NCI-H2196 treated with DMSO at 0.1 percent for 48 hours (cell line): ENCODE data around the gene SCARF2.
"Not testable (repeated sequence)": the region's sequence is repeated elsewhere in the genome, so short reads cannot be mapped to it uniquely, and the experiment has no call there.

Source experiments
- DNase-seq: peaks from one replicate; lab custom pipeline; 2025; ENCODE audit not compliant: unreplicated experiment; lab: John Stamatoyannopoulos, UW

SCARF2 gene

DNA sequence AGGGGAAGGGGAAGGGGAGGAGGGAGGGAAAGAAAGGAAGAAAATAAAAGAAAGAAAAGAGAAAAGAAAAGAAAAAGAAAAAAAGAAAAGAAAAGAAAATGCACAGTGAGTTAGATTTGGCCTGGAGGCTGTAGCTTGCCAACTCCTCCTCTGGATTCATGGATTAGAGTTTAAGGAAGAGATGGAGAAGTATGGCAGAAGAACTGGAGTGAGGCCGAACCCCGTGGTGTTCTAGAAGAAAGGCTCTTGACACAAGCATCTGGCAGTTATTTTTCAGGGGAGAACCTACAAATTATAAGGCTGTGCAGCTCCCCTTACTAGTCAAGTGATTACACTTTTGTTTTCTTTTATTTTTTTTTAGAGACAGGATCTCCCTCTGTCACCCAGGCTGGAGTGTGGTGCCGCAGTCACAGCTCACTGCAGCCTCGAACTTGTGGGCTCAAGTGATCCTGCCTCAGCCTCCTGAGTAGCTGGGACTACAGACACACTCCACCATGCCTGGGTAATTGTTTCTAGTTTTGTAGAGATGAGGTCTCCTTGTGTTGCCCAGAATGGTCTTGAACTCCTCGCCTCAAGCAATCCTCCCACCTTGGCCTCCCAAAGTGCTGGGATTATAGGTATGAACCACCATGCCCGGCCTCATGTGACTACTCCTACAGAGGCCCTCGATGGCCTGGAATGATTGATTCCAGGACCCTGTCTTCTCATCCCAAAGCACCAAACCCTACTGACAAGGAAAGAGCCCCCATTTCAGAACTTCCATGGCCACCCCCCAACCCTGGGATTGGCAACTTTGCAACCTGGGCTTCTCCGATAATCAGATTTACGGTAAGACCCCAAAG, 24.2 kb downstream of the SCARF2 start:
- no peak for DNase-seq

DNA sequence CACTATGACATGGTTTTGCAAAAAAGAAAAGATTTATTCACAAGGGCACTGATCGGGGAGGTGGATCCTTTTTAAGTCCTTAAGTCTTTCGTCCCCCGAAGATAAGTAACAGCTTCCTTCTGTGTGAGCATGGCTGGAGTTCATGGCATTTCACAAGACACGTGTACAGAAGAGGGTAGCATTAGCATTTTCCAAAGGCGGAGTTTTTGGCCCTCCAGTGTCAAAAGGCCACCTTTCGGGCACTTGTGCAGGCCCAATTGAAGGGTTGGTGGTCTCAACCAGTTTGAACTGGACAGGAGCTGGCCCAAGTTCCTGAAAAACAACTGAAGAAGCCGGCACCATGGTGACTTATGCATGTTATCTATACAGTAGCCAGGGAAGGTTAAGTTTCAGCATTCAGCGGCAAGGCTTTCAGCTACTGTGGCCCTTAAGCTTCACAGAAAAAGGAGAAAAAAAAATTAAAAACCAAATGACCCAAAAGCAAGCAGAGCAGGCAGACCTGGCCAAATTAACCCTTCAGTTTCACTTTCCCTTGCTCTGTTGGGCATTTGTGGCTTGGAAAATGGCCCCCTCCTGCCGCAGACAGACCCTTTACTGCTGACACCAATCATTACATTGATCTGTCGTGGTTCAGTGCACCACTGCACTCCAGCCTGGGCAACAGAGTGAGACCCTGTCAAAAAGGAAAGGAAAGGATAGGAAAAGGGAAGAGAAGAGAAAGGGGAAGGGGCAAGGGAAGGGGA, 25.0 kb downstream of the SCARF2 start:
- DNase-seq = no peak

DNA sequence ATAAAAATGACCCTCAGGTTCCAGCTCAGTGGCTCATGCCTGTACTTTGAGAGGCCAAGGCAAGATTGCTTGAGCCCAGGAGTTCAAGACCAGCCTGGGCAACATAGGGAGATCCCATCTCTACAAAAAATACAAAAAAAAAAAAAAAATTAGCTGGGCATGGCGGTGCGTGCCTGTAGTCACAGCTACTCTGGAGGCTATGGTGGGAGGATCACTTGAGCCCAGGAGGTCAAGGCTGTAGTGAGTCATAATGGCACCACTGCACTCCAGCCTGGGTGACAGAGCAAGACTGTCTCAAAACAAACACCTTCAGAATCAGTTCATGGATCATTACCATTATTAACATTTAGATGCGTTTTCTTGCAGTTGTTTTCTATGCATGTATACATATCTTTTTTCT, 28.2 kb downstream of the SCARF2 start:
- not testable (repeated sequence) for DNase-seq

DNA sequence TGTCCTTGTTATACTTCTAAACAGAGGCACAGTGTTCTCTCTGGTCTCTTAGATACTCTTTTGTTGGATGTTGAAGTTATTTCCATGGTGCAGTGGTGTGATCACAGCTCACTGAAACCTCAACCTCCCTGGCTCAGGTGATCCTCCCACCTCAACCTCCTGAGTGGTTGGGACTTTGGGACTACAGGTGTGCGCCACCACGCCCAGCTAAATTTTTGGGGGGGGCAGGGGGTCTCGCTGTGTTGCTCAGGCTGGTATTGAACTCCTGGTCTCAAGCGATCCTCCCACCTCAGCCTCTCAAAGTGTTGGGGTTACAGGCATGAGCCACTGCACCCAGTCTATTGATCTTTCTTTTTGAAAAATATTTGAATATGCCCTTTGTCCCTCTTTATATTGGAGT, 28.7 kb downstream of the SCARF2 start:
- no peak for DNase-seq

DNA sequence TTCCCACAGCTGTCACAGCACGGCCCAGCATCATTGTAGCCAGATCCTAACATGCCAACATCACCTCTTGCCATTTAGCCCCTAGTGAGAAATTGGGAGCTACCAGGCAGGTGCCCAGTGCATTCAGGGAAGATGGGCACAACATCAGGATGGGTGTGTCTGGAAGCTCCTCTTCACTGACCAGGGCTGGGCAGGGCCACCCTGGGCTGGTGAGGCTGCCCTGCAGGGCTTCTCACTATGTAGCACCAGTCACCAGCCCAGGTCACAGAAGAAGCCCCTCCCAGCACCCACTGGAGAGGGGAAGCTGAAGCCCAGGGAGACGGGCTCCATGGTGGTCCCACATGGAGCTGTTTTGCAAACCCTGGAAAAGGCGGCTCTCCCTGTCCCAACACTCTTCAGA, 29.8 kb downstream of the SCARF2 start:
- no peak for DNase-seq

DNA sequence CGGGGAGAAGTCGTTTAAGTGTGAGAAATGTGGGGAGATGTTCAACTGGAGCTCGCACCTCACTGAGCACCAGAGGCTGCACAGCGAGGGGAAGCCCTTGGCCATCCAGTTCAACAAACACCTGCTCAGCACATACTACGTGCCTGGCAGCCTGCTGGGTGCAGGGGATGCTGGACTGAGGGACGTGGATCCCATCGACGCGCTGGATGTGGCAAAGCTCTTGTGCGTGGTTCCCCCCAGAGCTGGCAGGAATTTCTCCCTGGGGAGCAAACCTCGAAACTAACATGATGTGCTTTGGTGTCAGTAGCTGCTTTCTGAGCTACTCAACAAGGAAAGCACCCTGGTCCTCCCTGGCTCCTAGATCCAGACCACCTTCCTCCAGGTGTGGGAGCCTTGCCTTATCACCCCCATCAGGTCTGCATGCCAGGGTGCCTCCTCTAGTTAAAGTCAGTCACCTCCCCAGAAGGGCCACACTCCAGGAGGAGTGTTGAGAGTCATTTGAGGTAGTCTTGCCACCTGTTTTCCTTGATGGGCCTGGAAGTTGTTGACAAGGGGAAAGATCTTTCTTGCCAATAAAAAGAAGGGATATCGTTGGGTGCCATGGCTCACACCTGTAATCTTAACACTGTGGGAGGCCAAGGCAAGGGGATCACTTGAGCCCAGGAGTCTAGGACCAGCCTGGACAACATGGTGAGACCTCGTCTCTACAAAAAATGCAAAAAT, 30.8 kb downstream of the SCARF2 start:
- no peak for DNase-seq

DNA sequence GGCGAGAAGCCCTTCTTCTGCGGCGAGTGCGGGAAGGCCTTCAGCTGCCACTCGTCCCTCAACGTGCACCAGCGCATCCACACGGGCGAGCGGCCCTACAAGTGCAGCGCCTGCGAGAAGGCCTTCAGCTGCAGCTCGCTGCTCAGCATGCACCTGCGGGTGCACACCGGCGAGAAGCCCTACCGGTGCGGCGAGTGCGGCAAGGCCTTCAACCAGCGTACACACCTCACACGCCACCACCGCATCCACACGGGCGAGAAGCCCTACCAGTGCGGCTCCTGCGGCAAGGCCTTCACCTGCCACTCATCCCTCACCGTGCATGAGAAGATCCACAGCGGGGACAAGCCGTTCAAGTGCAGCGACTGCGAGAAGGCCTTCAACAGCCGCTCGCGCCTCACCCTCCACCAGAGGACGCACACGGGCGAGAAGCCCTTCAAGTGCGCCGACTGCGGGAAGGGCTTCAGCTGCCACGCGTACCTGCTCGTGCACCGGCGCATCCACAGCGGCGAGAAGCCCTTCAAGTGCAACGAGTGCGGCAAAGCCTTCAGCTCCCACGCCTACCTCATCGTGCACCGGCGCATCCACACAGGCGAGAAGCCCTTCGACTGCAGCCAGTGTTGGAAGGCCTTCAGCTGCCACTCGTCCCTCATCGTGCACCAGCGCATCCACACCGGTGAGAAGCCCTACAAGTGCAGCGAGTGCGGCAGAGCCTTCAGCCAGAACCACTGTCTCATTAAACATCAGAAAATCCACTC, 31.5 kb downstream of the SCARF2 start:
- no peak for DNase-seq

DNA sequence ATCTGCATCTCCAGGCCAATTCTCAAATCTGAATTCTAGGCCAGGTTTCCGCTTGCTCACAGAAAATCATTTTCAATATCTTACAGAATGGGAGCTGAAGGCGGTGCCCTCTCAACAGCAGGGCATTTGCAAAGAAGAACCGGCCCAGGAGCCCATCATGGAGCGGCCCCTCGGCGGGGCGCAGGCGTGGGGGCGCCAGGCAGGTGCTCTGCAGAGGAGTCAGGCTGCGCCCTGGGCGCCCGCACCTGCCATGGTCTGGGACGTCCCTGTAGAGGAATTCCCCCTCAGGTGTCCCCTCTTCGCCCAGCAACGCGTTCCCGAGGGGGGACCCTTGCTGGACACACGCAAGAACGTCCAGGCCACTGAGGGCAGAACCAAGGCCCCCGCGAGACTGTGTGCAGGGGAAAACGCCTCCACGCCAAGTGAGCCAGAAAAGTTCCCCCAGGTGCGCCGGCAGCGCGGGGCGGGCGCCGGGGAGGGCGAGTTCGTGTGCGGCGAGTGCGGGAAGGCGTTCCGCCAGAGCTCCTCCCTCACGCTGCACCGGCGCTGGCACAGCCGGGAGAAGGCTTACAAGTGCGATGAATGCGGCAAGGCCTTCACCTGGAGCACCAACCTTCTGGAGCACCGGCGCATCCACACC, 32.2 kb downstream of the SCARF2 start:
- no peak for DNase-seq

DNA sequence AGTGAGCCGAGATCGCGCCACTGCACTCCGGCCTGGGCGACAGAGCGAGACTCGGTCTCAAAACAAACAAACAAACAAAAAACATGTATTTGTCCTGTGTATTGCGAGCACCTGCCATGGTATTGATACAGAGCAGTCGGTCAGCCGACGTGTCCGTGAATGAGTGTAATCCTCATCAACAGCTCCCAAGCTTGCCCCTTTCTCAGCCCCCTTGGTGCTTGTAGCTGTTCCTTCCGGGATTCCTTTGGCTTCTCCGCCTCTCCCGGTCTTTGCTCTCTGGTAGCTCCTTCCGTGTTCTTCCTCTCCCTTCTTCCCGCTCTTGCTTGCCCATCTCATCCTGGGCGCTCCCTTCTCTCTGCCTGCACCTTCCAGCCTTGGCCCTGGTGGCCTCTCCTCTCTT, 32.7 kb downstream of the SCARF2 start:
- DNase-seq = no peak

DNA sequence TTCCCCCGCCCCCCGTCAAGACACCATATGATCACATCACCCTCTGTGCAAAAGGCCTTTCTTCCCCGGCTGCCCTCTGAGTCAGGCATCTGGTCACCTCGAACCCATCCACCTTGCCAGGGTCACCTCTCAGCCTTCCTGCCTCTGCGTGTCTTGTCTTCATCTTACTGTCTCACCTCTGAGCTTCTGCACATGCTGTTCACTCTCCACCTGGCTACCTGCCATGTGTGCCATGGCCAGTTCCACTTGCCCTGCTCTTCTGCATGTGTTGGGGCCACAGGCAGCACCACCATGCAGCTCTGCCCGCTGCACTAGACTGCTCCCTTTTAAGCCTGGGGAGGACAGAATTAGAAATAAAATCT, 33.9 kb downstream of the SCARF2 start:
- no peak for DNase-seq

DNA sequence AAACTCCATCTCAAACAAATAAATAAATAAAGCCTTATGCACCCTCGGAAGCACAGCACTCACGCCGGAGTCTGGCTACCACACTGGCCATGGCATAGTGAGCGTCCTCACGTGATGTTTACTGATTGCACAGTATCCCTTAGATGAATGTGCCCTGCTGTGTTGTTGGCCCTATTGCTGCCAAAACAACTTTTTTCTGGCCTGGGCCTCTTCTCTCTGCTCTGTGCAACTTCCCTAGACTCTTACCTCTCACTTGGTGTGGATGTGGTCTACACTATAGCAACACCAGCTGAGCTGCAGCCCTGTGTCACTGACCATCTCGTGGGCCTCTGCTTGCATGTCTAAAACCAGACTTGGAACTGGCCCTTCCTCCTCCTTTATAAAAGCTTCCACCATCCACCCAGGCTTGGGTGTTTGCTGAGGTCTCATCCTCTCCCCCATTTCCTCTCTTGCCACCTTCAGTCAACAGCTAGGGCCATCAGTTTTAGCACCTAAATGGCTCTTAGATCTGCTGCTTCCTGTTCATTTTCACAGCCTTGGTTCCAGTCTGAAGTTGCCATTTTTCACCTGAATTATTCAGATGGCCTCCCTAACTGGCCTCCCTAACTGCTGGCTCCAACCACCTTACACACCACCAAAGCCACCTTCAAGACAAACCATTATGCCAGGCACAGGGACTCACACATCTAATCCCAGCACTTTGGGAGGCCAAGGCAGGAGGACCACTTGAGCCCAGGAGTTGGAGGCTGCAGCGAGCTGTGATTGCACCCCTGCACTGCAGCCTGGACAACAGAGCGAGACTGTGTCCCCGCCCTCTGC, 34.5 kb downstream of the SCARF2 start:
- no peak for DNase-seq

DNA sequence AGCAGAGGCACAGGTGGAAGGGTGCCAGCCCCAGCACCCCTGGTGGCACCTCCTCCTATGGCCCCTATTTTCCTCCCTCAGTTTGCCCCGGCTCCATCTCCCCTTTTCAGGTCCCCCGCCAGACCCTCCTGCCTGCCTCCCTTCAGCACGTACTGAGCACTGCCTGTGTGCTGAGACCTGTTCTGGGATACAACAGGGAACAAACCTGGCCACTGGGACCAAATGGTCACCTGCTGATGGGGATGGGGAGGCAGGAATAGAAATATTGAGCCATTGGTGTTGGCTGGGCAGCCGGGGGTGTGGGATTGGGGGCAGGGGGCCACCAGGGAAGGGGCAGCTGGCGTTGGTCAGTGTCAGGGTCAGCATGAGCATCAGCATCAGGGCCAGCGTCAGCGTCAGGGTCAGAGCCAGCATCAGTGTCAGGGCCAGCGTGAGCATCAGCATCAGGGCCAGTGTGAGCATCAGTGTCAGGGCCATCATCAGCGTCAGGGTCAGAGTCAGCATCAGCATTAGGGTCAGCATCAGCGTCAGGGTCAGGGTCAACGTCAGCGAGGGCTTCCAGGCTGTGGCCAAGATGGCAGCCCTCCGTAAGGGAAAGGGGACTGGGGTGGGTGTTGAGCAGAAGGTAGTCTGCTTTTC, 36.1 kb downstream of the SCARF2 start:
- no peak for DNase-seq

DNA sequence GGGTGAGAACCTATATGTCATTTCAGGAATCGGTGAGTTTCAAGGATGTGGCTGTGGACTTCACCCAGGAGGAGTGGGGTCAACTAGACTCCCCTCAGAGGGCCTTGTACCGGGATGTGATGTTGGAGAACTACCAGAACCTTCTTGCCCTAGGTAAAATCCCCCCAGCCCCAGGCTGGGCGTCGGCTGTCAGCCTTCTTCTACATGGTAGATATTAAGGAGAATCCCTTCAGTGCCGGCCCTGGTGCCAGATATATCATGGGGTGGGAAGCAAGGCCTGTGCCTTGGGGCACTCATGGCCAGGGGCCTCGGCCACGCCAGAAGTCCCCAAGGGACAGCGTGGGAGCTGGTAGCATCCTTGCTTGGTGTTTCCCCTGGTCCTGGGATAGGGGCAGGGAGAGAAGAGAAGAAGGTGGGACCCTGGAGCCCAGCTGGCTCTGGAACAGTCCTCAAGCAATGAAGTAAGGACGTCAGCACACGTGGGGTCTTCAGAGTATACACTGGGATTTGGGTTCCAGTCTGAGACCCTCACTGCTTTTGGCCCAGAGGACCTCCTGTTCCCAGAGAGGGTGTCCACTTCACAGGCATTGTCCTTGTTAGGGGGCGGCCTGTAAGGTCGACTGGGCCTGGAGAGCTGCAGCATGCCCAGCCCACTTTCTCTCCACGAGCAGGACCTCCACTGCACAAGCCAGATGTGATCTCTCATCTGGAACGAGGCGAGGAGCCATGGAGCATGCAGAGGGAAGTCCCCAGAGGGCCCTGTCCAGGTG, 36.8 kb downstream of the SCARF2 start:
- DNase-seq = no peak

DNA sequence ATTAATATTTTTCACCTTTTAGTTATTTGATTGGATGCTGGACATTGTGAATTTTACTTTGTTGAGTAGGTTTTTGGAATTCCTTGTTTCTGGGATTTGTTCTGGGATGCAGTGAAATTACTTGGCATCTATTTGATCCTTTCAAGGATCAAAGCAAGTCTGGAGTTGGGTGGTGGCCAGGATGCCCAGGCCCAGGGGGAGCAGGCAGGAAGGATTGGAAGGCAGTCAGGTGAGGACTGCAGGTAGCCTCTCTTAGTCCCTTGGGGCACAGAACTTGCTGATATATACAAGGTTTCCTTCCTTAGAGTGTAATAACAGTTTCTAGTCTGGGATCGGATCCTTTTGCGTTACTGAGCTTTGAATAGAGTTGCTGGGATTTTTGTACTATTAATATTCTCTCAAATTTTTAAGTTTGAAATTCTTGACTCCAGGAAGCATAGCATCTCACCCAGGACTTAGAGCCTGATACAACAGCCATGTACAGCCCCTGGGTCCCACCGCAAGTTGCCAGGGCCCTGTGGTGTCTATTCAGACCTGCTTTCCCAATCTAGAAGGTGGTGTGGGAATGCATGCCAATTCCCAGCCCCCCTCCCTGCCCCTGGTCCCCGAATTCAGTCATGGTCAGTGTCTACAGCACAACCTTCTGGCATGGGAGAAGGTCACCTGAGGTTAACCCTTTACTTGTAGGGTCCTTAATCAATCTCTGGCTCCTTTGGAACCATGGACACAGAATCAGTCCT, 37.6 kb downstream of the SCARF2 start:
- no peak for DNase-seq

DNA sequence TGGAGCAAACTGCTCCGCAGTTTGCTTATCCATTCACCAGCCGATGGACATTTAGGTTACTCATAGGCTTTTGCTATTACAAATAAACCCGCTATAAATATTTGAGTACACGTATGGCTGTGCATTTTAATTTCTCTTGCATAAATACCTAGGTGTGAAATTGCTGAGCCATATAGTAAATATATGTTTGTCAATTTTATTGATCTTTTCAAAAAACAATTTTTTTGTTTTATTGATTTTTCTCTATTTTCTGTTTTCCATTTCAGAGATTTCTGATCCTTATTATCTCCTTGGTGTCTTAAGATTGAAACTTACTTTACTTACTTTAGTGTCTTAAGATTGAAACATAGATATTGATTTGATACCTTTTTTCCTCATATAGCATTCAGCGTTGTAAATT, 39.2 kb downstream of the SCARF2 start:
- no peak for DNase-seq

DNA sequence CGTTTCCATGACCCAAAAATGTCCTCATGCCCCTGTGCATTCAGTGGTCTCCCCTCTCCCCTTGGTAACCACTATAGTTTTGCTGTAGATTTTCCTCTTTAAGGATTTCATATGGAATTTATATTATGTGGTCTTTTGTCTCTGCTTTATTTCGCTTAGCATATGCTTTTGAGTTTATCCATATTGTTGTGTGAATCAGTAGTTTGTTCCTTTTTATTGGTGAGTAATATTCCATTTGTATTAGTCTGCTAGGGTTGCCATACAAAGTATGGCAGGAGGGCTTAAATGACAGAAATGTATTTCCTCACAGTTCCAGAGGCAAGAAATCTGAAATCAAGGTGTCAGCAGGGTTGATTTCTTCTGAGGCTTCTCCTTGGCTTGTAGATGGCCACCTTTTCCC, 40.1 kb downstream of the SCARF2 start:
- no peak for DNase-seq

DNA sequence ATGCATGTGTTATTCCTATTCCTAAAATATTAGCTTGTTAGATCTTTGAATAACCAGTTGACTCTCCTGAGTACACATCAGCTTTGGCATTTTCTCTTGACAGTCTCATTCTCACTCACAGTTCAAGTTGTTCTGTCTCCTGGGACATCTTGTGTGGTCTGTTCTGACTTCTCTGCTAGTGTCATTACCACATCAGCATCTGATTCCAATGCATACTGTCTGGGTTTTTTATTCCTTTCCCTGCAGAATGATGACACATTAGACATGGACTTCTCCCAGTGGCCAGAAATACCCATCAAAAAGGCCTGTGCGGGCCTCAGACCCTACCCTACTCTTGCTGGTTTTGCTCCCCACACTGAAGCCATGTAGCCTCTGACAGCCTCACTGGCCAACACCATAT, 41.0 kb downstream of the SCARF2 start:
- DNase-seq = no peak

DNA sequence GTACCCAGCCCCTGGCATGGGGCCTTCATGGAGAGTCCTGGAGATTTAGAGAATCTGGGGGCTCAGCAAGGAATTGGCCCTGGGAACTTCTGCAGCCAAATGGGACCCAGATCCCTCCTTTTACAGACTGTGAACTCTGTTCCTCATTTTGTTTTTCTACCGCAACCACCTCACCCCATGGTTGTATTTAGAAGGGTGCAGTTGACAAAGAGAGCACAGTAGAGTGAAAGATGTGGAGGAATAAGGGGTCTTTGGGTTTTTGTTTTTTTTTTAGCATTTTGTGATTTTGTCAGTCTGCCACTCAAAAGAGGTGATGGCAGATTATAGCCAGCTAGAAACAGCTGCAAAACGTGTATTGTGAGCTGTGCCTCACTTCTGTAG, 41.7 kb downstream of the SCARF2 start:
- DNase-seq = no peak
